Adrenal gland (tissue), 5 donors: ENCODE results near the gene SUSD6.

Experiments
- POLR2A ChIP-seq, 2 donors: fragments of 450-650 bp; IDR thresholded peaks; one replicate each; pipeline ENCODE4 v1.6.1; 2017; ENCODE audit warnings: antibody characterized with exemption in 2 of 2, mild to moderate bottlenecking in 2 of 2, moderate library complexity in 1 of 2
- TF ChIP-seq, protein P1 (sequence below), 6 experiments: fragments of 450-650 bp in 4 of 6; fragments of 200-600 bp in 2 of 6; sonication (generic) in 1 of 6; IDR thresholded peaks; 1 replicate in 5 of 6; 2 replicates in 1 of 6; pipeline versions ENCODE4 v1.5.1 to v1.8.0; 2016 to 2021; ENCODE audit warnings: antibody characterized with exemption in 6 of 6, mild to moderate bottlenecking in 2 of 6, moderate library complexity in 1 of 6
- donor health status: DM: no; HTN: no; CAD: no.

DNA sequence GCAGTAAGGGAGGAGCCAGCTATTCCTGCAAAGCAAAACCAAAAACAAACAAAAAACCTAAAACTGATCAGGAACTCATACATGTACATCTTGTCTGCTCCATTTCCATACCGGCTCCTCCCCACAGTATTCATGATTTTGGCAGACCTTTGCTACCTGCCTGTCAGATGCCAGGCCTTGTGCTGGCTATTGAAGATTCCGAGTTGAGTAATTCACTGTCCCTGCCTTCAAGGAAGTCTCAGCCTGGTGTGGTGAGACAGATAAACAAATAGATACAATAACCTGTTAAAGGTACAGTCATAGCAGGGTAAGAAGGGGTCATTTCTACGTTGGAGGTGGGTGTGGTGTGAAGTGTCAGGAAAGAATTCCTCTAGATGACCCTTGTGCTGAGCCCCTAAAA is 42.7 kb downstream of the SUSD6 start:
- TF ChIP-seq, protein P1, sequence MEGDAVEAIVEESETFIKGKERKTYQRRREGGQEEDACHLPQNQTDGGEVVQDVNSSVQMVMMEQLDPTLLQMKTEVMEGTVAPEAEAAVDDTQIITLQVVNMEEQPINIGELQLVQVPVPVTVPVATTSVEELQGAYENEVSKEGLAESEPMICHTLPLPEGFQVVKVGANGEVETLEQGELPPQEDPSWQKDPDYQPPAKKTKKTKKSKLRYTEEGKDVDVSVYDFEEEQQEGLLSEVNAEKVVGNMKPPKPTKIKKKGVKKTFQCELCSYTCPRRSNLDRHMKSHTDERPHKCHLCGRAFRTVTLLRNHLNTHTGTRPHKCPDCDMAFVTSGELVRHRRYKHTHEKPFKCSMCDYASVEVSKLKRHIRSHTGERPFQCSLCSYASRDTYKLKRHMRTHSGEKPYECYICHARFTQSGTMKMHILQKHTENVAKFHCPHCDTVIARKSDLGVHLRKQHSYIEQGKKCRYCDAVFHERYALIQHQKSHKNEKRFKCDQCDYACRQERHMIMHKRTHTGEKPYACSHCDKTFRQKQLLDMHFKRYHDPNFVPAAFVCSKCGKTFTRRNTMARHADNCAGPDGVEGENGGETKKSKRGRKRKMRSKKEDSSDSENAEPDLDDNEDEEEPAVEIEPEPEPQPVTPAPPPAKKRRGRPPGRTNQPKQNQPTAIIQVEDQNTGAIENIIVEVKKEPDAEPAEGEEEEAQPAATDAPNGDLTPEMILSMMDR (IDR thresholded peaks at IDR 0.05) = no peak
- no peak for TF ChIP-seq POLR2A (IDR thresholded peaks at IDR 0.05)
